HG03139 (cell line): ENCODE results near the gene TAF11L2.
"Not testable (repeated sequence)": the region's sequence is repeated elsewhere in the genome, so short reads cannot be mapped to it uniquely, and the experiment has no call there.

Experiments
- ATAC-seq: cut with Tn5 transposase; IDR thresholded peaks from one replicate; pipeline ENCODE4 v1.9.1; 2021; ENCODE audit not compliant: unreplicated experiment

Gene TAF11L2

DNA sequence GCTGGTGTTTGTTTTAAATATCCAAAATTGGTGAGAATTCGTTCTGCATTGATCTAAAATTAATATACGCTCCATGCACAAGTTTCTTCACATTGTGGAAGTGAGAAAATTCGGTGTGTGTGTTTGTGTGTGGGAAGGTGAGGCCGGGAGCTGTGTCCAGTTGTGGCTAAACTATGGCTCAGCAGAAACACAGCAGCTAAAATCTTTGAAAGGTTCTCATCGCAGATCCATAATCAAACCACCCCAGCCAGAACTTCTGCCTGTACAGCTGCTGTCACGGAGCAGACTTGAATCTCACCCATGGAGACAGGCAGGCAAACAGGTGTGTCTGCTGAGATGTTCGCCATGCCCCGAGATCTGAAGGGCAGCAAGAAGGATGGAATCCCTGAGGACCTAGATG is at the start of gene TAF11L2:
TAF11L2 (plus strand) TSS at position 301 of the 400 bp plus-strand sequence.
- not testable (repeated sequence) for ATAC-seq

DNA sequence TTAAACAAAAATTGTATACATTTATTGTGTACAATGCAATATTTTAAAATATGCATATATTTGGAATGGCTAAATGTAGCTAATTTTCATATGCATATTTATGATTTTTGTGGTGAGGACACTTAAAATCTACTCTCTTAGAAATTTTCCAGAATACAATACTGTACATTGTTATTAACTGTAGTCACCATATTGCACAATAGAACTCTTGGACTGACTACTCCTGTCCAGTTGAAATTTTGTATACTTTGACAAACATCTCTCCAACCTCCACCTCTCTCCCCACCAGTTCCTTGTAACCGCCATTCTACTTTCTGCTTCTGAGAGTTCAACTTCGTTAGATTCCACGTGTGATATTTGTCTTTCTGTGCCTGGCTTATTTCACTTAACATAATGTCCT is 49.2 kb upstream of the TAF11L2 start:
- no peak for ATAC-seq

DNA sequence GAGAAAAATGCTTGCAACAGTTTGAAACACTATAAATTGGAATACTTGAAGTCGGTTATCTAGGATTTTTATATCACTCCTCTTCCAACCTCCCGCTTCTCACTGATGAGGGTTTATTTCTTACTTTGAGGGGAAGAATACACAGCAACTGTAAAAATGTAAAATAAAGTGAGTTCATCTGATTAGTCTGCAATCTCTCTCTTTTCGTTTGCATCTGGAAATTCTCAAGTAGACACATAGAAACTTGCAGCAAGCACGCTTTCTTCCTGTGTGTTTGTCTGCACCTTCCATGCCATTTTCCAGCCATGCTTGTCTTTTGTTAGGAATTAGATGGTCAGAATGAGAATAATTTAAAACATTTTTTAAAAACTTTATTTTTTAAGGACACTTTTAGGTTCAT is 45.1 kb upstream of the TAF11L2 start:
- ATAC-seq, result no peak

DNA sequence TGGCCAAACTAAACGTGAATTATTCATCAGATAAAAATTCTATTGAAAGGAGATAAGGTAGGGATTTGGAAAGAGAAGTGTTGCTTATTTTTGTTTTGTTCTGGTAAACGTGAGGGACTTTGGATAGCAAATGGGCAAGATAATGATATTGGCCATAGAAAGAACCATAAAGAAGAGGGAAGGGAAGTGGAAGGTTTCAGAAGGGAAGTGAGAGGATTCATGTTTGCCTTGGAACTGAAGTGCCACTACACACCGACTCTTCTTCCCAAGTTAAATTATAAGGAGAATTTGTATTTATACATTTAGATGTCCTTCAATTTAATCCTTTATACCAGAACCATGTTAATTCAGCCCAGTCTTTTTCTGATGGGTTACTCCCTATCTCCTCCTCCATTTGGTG is 42.1 kb upstream of the TAF11L2 start:
- no peak for ATAC-seq

DNA sequence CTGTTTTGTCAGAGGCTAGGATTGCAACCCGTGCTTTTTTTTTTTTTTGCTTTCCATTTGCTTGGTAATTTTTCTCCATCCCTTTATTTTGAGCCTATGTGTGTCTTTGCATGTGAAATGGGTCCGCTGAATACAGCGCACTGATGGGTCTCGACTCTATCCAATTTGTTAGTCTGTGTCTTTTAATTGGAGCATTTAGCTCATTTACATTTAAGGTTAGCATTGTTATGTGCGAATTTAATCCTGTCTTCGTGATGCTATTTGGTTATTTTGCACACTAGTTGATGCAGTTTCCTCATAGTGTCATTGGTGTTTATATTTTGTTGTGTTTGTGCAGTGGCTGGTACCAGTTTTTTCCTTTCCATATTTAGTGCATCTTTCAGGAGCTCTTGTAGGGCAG is 36.2 kb upstream of the TAF11L2 start:
- no peak for ATAC-seq

DNA sequence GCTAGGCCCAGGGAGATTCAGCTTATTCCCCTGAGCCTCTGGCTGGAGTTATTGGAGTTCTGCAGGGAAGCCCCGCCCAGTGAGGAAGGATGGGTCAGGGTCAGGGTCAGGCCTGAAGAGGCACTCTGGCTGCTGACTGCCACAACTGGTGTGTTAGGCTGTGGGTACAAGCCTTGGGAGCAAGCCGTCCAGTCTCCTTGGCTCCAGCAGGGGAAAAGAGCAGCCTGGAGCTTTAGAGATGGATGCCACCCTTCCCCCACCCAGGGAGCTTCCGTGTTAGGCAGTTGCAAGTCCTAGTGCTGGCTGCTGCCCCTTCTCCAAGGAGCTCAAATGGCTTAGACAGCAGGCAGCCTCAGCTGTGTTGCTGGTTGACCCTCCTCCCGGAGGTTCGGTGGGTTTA is 34.4 kb upstream of the TAF11L2 start:
- no peak for ATAC-seq

DNA sequence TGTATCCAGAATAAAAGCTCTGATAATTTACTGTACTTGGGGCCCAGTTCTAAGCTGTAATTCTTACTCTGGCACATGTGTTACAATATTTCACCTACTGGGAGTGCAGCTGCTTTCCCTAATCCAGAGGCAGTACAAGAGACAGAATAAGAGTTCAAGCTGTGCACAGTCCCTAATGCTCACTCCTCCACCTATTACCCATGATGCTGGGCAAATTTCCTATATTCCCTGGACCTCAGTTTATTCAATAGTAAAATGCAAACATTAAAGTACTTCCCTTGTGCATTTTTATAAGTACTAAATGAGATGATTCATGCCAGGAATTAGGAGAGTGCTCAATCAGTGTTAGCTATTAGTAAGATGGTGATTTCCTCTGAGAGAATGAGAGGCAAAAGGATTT is 28.0 kb upstream of the TAF11L2 start:
- no peak for ATAC-seq

DNA sequence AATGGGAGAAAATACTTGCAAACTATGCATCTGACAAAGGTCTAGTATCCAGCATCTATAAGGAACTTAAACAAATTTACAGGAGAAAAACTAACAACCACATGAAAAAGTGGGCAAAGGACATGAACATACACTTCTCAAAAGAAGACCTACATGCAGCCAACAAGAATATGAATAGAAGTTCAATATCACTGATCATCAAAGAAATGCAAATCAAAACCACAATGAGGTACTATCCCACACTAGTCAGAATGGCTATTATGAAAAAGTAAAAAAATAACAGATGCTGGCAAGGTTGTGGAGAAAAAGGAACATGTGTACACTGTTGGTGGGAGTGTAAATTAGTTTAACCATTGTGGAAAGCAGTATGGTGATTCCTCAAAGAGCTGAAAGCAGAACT is 23.0 kb upstream of the TAF11L2 start:
- ATAC-seq, result not testable (repeated sequence)

DNA sequence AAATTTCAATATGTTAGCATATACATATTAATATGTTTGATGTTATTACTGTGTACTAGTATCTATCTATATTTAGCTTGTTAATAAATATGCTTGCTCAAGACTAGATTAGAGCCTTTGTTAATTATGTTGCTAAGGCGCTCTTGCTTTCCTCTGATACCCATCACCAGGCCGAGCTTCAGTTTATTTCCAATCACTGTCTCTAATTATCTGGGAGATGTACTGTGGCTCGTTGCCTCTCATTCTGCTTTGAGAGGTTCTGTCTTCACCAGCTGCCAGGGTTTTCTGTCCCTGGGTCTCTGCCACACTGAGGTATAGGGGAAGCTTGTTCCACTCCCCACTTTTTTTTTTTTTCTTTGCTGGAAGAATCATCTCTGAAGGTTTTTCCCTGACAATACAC is 21.0 kb upstream of the TAF11L2 start:
- ATAC-seq, result no peak

DNA sequence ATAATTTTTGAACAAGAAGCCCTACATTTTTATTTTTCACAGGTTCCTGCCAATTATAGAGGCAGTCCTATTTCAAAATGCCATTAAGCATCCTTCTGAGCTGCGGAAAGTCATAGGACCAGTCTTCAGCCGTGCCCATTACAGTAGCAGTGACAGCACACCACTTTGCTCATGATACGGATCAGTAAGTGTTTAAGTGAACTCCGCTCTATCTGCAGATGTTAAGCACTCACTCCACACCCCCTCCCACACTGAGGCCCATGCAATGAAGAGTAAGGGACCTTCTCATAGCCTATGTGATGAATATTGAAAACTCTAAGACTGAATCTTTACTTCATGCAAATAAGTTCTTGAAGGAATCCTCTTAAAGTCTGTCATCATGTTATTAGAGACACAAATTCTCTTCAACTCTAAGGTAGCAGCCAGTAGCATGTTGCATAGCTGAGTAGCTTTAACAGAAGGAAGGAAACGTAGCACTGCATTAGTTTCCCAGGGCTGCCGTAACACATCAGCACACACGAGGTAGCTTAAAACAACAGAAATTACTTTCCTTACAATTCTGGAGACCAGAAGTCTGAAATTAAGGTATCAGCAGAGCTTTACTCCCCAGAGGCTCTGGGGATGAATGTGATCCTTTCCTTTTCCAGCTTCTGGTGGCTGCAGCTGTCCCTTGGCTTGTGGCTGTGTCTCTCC is 20.3 kb upstream of the TAF11L2 start:
- ATAC-seq, result no peak

DNA sequence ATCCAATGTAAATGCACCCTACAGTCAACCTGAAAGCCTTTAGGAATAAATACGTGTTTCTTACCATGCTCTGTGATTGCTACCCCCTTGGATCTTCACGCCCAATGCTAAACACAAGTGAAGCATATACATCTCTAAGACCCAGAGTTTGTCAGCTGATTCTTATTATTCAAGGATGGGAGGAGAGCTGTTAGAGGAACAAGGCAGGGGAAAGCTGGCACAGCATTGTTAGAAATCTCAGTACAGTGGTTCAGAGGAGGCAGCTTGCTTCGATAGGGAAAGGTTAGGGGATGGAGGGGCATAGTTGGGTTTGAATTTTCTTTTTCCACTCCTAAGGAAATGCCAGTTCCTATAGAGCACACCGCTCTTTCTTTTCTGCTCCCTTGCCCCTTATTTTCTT is 16.7 kb upstream of the TAF11L2 start:
- ATAC-seq, result no peak

DNA sequence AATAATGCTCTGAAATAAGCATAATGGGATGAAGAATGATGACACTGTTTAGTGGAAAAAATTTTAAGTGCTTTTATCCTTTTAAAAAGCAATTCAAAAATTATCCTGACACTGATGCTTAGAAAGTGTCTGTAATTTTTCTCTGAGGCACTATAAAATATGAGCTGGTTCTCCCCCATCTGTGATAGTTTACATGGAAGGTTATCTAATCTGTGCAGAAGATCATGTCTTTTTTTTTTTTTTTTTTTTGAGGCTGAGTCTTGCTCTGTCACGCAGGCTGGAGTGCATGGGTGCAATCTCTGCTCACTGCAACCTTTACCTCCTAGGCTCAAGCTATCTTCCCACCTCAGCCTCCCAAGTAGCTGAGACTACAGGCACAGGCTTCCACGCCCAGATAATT is 15.2 kb upstream of the TAF11L2 start:
- ATAC-seq, result no peak

DNA sequence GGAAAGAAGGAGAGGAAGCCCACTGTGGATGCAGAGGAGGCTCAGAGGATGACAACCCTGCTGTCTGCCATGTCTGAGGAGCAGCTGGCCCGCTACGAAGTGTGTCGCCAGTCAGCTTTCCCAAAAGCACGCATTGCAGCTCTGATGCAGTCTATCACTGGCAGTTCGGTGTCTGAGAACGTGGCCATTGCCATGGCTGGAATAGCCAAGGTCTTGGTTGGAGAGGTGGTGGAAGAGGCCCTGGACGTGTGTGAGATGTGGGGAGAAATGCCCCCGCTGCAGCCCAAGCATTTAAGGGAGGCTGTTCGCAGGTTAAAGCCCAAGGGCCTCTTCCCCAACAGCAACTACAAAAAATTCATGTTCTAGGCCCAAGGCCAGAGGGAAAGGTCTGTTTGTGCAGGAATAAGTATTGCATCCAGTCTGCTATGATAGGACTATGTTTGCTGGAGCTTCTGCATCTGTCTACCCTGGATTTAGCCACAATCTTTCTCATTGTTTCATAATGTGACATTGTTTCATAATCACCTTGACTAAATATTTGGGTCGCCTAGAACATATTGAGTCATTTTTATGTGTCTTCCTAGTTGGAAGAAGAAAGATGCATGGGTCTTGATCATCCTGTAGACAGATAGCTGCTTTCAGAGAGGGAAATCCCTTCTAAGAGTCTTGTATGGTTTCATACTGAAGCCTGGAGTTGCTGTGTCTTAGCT is 11.4 kb upstream of the TAF11L2 start:
- not testable (repeated sequence) for ATAC-seq

DNA sequence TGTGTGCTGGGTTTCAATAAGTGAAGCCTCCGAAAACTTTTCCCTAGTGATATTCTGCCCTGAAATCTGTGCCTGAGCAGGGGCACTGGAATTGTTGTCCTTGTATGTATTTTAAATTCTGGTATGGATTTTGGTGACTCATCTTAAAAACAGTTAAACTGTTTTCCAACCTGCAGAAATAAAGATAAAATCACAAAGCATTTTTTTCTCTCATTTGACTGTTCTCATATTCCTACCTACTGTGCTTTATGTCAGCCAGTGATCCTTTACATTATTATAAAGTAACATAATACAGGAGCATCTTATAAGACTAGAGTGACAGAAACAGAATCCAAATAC is 10.9 kb upstream of the TAF11L2 start:
- no peak for ATAC-seq

DNA sequence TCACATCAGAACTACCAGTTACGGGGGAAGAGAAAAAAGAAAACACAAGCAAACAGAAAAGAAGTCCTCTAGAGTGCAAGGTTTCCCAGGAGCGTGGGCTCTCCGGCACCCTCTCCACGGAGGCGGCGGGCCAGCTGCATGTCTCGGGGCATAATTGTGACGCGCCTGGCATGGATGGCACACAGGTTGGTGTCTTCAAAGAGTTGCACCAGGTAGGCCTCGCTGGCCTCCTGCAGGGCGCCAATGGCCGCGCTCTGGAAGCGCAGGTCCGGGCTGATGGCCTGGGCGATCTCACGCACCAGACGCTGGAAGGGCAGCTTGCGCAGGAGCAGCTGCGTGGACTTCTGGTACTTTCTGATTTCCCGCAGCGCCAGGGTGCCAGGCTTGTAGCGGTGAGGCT is 6.8 kb upstream of the TAF11L2 start:
- ATAC-seq, result not testable (repeated sequence)

DNA sequence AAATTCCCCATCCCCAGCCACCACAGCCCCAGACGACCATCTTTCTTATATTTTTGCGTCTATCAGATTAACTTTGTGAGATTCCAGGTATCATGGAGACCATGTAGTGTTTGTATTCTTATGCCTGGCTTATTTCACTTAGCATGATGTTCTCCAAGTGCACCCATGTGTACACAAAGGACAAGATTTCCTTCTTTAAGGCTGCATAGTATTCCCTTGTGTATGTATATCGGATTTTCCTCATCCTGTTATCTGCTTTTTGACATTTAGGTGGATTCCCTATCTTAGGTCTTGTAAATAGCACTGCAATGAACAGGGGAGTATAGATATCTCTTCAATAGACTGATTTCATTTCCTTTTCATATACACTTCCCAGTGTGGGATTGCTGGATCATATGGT is 5.3 kb upstream of the TAF11L2 start:
- ATAC-seq, result no peak

DNA sequence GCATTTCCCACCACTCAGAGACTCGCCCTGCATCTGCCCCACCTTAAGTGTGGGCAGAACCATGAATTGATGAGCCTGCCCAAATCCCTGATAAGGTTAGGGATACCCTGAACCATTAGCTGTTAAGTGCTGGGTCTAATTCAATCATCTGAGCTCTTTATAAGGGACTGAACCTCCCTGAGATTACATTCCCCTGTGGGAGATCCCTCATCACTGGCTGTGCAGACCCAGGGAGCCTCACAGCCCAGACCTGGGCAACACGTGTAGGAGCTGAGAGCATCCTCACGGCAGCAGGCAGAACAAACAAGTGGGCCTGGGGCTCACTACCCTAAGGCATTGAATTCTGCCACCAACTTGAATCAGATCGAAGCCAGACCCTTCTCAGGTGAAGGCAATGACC is 585 bp upstream of the TAF11L2 start:
- no peak for ATAC-seq

DNA sequence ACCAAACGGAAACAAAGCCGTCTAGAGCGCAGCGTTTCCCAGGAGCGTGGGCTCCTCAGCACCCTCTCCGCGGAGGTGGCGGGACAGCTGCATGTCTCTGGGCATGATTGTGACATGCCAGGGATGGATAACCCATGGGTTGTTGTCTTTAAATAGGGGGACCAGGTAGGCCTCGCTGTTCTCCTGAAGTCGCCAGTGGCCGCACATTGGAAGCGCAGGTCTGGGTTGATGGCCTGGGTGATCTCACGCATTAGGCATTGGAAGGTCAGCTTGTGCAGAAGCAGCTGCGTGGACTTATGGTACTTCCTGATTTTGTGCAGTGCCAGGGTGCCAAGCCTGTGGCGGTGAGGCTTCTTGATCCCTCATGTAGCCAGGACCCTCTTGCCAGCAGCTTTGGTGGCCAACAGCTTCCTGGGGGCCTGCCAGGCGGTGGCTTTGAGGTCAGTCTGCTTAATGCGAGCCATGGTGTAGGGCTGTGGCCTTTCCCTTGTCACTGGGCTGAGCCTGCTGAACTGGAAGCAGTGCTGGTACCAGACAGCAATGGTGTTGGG is 13.8 kb downstream of the TAF11L2 start:
- no peak for ATAC-seq

DNA sequence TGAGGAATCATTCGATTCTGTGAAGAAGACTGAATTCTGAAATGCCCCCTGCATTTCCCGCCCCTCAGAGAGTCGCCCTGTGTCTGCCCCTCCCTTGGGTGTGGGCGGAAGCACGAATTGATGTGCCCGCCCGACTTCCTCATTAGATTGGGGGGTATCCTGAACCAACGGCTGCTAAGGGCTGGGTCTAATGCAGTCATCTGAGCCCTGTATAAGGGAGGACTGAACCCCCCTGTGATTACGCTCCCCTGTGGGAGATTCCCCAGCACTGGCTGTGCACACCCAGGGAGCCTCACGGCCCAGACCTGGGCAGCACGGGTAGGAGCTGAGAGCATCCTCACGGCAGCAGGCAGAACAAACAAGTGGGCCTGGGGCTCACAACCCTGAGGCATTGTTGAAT is 19.5 kb downstream of the TAF11L2 start:
- not testable (repeated sequence) for ATAC-seq

DNA sequence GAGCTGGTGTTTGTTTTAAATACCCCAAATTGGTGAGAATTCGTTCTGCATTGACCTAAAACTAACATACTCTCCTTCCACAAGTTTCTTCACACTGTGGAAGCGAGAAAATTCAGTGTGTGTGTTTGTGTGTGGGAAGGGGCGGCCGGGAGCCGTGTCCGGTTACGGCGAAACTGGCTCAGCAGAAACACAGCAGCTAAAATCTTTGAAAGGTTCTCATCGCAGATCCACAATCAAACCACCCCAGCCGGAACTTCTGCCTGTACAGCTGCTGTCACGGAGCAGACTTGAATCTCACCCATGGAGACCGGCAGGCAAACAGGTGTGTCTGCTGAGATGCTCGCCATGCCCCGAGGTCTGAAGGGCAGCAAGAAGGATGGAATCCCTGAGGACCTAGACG is 20.0 kb downstream of the TAF11L2 start, which contains the start of gene TAF11L3:
TAF11L3 (plus strand) TSS at position 301 of the 400 bp plus-strand sequence.
- not testable (repeated sequence) for ATAC-seq

DNA sequence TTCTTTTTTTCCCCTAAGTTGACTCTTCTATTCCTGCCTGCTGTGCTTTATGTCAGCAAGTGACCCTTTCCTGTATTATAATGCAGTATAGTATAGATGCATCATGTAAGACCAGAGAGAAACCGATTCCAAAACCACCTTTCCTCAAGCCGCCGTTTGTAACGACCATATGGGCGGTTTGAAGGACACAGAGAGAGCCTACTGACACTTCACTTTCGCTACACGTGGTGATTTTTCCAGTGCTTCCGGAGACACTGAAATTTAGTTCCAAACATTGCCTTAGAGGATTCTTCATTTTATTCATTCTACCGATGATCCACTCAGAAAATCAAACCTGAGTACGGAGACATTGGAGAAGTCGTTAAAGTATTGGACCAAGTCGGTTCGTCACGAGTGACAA is 21.5 kb downstream of the TAF11L2 start:
- ATAC-seq, result not testable (repeated sequence)

DNA sequence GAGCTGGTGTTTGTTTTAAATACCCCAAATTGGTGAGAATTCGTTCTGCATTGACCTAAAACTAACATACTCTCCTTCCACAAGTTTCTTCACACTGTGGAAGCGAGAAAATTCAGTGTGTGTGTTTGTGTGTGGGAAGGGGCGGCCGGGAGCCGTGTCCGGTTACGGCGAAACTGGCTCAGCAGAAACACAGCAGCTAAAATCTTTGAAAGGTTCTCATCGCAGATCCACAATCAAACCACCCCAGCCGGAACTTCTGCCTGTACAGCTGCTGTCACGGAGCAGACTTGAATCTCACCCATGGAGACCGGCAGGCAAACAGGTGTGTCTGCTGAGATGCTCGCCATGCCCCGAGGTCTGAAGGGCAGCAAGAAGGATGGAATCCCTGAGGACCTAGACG is 23.5 kb downstream of the TAF11L2 start, which contains the start of gene TAF11L4:
TAF11L4 (plus strand) TSS at position 301 of the 400 bp plus-strand sequence.
- not testable (repeated sequence) for ATAC-seq
